GM23338 (cell line): ENCODE measurements around the gene RNU6-9. TPM values are rescaled to one million over a fixed set of nuclear protein-coding genes. Genes with fewer than 3 reads are reported as not detected.

Experiments used
- ATAC-seq: fragments of 200-7000 bp; cut with Tn5 transposase; 3 replicates; pipeline ENCODE4 v1.9.1; 2020
- DNase-seq: peaks from one replicate; pipeline ENCODE4 v3.0.0-alpha.2; 2015; ENCODE audit warnings: low spot score
- H2AFZ ChIP-seq: fragments of 200-600 bp; sonication (generic); 2 replicates; pipeline ENCODE4 v1.8.0; 2016; ENCODE audit warnings: antibody characterized with exemption, mild to moderate bottlenecking, moderate library complexity
- H3F3A ChIP-seq: fragments of 200-600 bp; sonication (generic); replicated peaks from 2 replicates; pipeline ENCODE4 v1.8.0; 2017; ENCODE audit warnings: antibody characterized with exemption, mixed run types, low read depth
- H3K27ac ChIP-seq: fragments of 200-600 bp; sonication (generic); 2 replicates; pipeline ENCODE4 v1.6.1; 2016; ENCODE audit warnings: low read depth
- H3K27me3 ChIP-seq: fragments of 200-600 bp; sonication (generic); 2 replicates; pipeline ENCODE4 v1.8.0; 2016; ENCODE audit warnings: mild to moderate bottlenecking, mixed run types, moderate library complexity; ENCODE audit not compliant: insufficient read depth
- H3K36me3 ChIP-seq: fragments of 200-600 bp; sonication (generic); 2 replicates; pipeline ENCODE4 v1.8.0; 2016; ENCODE audit warnings: mild to moderate bottlenecking; ENCODE audit not compliant: insufficient read depth
- H3K4me1 ChIP-seq: fragments of 200-600 bp; sonication (generic); 2 replicates; pipeline ENCODE4 v1.8.0; 2016; ENCODE audit warnings: mild to moderate bottlenecking, moderate library complexity; ENCODE audit not compliant: insufficient read depth
- H3K4me2 ChIP-seq: fragments of 200-600 bp; sonication (generic); 2 replicates; pipeline ENCODE4 v1.7.1; 2017; ENCODE audit warnings: mixed run types
- H3K4me3 ChIP-seq: fragments of 200-600 bp; sonication (generic); 2 replicates; pipeline ENCODE4 v1.6.1; 2016; ENCODE audit warnings: mixed run types
- H3K79me2 ChIP-seq: fragments of 200-600 bp; sonication (generic); replicated peaks from 2 replicates; pipeline ENCODE4 v1.8.0; 2017; ENCODE audit warnings: mild to moderate bottlenecking; ENCODE audit not compliant: insufficient read depth
- H3K9me2 ChIP-seq: fragments of 200-600 bp; sonication (generic); 2 replicates; pipeline ENCODE4 v1.8.0; 2017; ENCODE audit not compliant: insufficient read depth
- H4K20me1 ChIP-seq: fragments of 200-600 bp; sonication (generic); replicated peaks from 2 replicates; pipeline ENCODE4 v1.8.0; 2017; ENCODE audit warnings: mild to moderate bottlenecking; ENCODE audit not compliant: insufficient read depth
- H3K27ac Mint-ChIP-seq: 2 replicates; pipeline ENCODE4 v1.8.0; 2020; ENCODE audit warnings: inconsistent platforms, mild to moderate bottlenecking, moderate library complexity, mixed read lengths
- H3K27me3 Mint-ChIP-seq: 3 replicates; pipeline ENCODE4 v1.8.0; 2022; ENCODE audit warnings: low read depth, mild to moderate bottlenecking, moderate library complexity, mixed read lengths, inconsistent platforms; ENCODE audit not compliant: insufficient read depth, poor library complexity
- H3K36me3 Mint-ChIP-seq: 3 replicates; pipeline ENCODE4 v1.8.0; 2021; ENCODE audit warnings: low read depth, mild to moderate bottlenecking, inconsistent platforms, moderate library complexity, mixed read lengths
- H3K4me1 Mint-ChIP-seq: 3 replicates; pipeline ENCODE4 v1.8.0; 2020; ENCODE audit warnings: mild to moderate bottlenecking, inconsistent platforms, mixed read lengths
- H3K4me3 Mint-ChIP-seq: 3 replicates; pipeline ENCODE4 v1.8.0; 2021; ENCODE audit warnings: moderate library complexity, mild to moderate bottlenecking, inconsistent platforms, mixed read lengths
- H3K9me3 Mint-ChIP-seq: 3 replicates; pipeline ENCODE4 v1.8.0; 2020; ENCODE audit warnings: moderate library complexity, mild to moderate bottlenecking, inconsistent platforms, mixed read lengths
- CREB1 ChIP-seq: fragments of 250-450 bp; sonication (Bioruptor Pico); IDR thresholded peaks from 2 replicates; pipeline ENCODE4 v1.5.0; 2020; ENCODE audit warnings: low read depth, mild to moderate bottlenecking, moderate library complexity
- ETS1 ChIP-seq: IDR thresholded peaks from 2 replicates; pipeline ENCODE4 v1.6.1; 2016; ENCODE audit warnings: antibody characterized with exemption
- JUNB ChIP-seq: IDR thresholded peaks from one replicate; pipeline ENCODE4 v1.6.1; 2016; ENCODE audit warnings: antibody characterized with exemption; ENCODE audit not compliant: unreplicated experiment
- NANOG ChIP-seq: IDR thresholded peaks from 2 replicates; pipeline ENCODE4 v1.6.1; 2016; ENCODE audit warnings: antibody characterized with exemption, borderline replicate concordance
- POLR2AphosphoS5 ChIP-seq: IDR thresholded peaks from 2 replicates; pipeline ENCODE4 v1.6.1; 2016; ENCODE audit warnings: antibody characterized with exemption, low read depth
- ZNF114 ChIP-seq: fragments of 250-450 bp; sonication (Bioruptor Pico); IDR thresholded peaks from 2 replicates; pipeline ENCODE4 v1.5.0; 2020; ENCODE audit warnings: mild to moderate bottlenecking, moderate library complexity
- ZNF331 ChIP-seq: fragments of 250-450 bp; sonication (Bioruptor Pico); IDR thresholded peaks from 2 replicates; pipeline ENCODE4 v1.5.0; 2020; ENCODE audit warnings: low read depth, mild to moderate bottlenecking, moderate library complexity
- ZNF462 ChIP-seq: fragments of 250-450 bp; sonication (Bioruptor Pico); IDR thresholded peaks from 2 replicates; pipeline ENCODE4 v1.5.0; 2020; ENCODE audit warnings: mild to moderate bottlenecking, moderate library complexity
- polyA plus RNA-seq: library from polyadenylated mRNA; unstranded; fragments of >200 nt; fragmentation: Nextera tagmentation; extraction: Ambion mirVana; gene quantifications from 2 replicates; pipeline ENCODE4 v1.2.1, GENCODE V29; 2016
- total RNA-seq: library from RNA; depleted of rRNA; stranded (reverse); fragments of >200 nt; shearing (Covaris generic); gene quantifications from 2 replicates; pipeline ENCODE4 v1.2.3, GENCODE V29; 2014
- TF ChIP-seq, protein P1 (sequence below), 2 experiments: fragments of 200-600 bp in 1 of 2; sonication (generic) in 1 of 2; conservative IDR thresholded peaks; 2 replicates each; pipeline versions ENCODE4 v1.5.1 to v1.6.1; 2016 to 2017; ENCODE audit warnings: antibody characterized with exemption in 2 of 2, low read depth in 2 of 2, mild to moderate bottlenecking in 2 of 2, moderate library complexity in 1 of 2
- TF ChIP-seq, protein P2 (sequence below): IDR thresholded peaks from one replicate; pipeline ENCODE4 v1.6.1; 2018; ENCODE audit warnings: antibody characterized with exemption; ENCODE audit not compliant: unreplicated experiment

RNU6-9 gene
- total and polyA plus RNA-seq, 2 experiments from 2014 or later: not detected

DNA sequence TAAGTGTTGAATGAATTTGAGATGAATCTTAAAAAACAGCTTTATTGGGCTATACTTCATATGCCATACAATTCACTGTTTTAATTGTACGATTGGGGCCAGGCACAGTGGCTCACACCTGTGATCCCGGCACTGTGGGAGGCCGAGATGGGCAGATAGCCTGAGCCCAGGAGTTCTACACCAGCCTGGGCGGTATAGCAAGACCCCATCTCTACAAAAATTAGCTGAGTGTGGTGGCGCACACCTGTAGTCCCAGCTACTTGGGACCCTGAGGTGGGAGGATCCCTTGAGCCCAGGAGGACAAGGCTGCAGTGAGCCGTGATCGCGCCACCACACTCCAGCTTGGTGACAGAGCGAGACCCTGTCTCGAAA, 42.9 kb downstream of the RNU6-9 start:
- Histone ChIP-seq H3K9me2 (no peaks in the 10 kb centered on the region), H3K4me3 (no peak overlapping the region), H3K4me2 (no peak overlapping the region), H3K27me3 (no peaks in the 10 kb centered on the region), H3K36me3 (no peaks in the 10 kb centered on the region), H3F3A (0 out of 2 replicates have a peak, but pooled peaks cover 6% of the 10 kb centered on the region), H3K27ac (no peak overlapping the region), H3K4me1 (peaks cover 10% of the 10 kb centered on the region; the same call in 1 of the 2 replicates), H2AFZ (no peak overlapping the region), H3K79me2 (peaks cover 88% of the 10 kb centered on the region), H4K20me1 (peaks cover 8% of the 10 kb centered on the region)
- DNase-seq (no peak), ATAC-seq (no peak)
- Mint-ChIP-seq H3K27ac (no peak overlapping the region), H3K4me1 (peaks cover 8% of the 10 kb centered on the region; the same call in 2 of the 3 replicates), H3K36me3 (peaks cover 33% of the 10 kb centered on the region), H3K27me3 (peaks cover 11% of the 10 kb centered on the region), H3K9me3 (peaks cover 2% of the 10 kb centered on the region; the same call in 2 of the 3 replicates), H3K4me3 (no peak overlapping the region)
- TF ChIP-seq JUNB (no peak), ETS1 (no peak), POLR2AphosphoS5 (no peak), ZNF114 (CRISPR knock-in tag) (no peak), CREB1 (CRISPR knock-in tag) (no peak), ZNF331 (no peak), NANOG (no peak)
- TF ChIP-seq, protein P1, sequence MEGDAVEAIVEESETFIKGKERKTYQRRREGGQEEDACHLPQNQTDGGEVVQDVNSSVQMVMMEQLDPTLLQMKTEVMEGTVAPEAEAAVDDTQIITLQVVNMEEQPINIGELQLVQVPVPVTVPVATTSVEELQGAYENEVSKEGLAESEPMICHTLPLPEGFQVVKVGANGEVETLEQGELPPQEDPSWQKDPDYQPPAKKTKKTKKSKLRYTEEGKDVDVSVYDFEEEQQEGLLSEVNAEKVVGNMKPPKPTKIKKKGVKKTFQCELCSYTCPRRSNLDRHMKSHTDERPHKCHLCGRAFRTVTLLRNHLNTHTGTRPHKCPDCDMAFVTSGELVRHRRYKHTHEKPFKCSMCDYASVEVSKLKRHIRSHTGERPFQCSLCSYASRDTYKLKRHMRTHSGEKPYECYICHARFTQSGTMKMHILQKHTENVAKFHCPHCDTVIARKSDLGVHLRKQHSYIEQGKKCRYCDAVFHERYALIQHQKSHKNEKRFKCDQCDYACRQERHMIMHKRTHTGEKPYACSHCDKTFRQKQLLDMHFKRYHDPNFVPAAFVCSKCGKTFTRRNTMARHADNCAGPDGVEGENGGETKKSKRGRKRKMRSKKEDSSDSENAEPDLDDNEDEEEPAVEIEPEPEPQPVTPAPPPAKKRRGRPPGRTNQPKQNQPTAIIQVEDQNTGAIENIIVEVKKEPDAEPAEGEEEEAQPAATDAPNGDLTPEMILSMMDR (conservative IDR thresholded peaks at IDR 0.05; ENCODE audit: low read depth in 2 of 2): no peak
- TF ChIP-seq, protein P2, sequence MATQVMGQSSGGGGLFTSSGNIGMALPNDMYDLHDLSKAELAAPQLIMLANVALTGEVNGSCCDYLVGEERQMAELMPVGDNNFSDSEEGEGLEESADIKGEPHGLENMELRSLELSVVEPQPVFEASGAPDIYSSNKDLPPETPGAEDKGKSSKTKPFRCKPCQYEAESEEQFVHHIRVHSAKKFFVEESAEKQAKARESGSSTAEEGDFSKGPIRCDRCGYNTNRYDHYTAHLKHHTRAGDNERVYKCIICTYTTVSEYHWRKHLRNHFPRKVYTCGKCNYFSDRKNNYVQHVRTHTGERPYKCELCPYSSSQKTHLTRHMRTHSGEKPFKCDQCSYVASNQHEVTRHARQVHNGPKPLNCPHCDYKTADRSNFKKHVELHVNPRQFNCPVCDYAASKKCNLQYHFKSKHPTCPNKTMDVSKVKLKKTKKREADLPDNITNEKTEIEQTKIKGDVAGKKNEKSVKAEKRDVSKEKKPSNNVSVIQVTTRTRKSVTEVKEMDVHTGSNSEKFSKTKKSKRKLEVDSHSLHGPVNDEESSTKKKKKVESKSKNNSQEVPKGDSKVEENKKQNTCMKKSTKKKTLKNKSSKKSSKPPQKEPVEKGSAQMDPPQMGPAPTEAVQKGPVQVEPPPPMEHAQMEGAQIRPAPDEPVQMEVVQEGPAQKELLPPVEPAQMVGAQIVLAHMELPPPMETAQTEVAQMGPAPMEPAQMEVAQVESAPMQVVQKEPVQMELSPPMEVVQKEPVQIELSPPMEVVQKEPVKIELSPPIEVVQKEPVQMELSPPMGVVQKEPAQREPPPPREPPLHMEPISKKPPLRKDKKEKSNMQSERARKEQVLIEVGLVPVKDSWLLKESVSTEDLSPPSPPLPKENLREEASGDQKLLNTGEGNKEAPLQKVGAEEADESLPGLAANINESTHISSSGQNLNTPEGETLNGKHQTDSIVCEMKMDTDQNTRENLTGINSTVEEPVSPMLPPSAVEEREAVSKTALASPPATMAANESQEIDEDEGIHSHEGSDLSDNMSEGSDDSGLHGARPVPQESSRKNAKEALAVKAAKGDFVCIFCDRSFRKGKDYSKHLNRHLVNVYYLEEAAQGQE: no peak

- H2AFZ ChIP-seq: no peak overlapping the region
- ATAC-seq: no peak
- Mint-ChIP-seq H3K27me3 (peaks cover 12% of the 10 kb centered on the region), H3K27ac (no peak overlapping the region; the same call in 1 of the 2 replicates), H3K4me1 (peaks cover 8% of the 10 kb centered on the region; the same call in 2 of the 3 replicates), H3K4me3 (no peak overlapping the region), H3K36me3 (peaks cover 29% of the 10 kb centered on the region), H3K9me3 (peaks cover 2% of the 10 kb centered on the region; the same call in 2 of the 3 replicates)
- DNase-seq: no peak
- no peak overlapping the region for H3K4me2 ChIP-seq
- 0 out of 2 replicates have a peak, but pooled peaks cover 3% of the 10 kb centered on the region for H3F3A ChIP-seq
- H3K36me3 ChIP-seq: no peaks in the 10 kb centered on the region
- H3K27me3 ChIP-seq: no peaks in the 10 kb centered on the region
- H3K27ac ChIP-seq: no peak overlapping the region
- H3K4me1 ChIP-seq: peaks cover 10% of the 10 kb centered on the region; the same call in 1 of the 2 replicates
- peaks cover 87% of the 10 kb centered on the region for H3K79me2 ChIP-seq
- H4K20me1 ChIP-seq: peaks cover 8% of the 10 kb centered on the region
- H3K9me2 ChIP-seq: no peaks in the 10 kb centered on the region
- no peak overlapping the region for H3K4me3 ChIP-seq
- TF ChIP-seq ZNF462 (CRISPR knock-in tag): no peak
These were observed 44.0 kb downstream of the RNU6-9 start for GRCh38 chr19:937259-937694.
